ENCODE data around the gene RNF220.

Gene RNF220

DNA sequence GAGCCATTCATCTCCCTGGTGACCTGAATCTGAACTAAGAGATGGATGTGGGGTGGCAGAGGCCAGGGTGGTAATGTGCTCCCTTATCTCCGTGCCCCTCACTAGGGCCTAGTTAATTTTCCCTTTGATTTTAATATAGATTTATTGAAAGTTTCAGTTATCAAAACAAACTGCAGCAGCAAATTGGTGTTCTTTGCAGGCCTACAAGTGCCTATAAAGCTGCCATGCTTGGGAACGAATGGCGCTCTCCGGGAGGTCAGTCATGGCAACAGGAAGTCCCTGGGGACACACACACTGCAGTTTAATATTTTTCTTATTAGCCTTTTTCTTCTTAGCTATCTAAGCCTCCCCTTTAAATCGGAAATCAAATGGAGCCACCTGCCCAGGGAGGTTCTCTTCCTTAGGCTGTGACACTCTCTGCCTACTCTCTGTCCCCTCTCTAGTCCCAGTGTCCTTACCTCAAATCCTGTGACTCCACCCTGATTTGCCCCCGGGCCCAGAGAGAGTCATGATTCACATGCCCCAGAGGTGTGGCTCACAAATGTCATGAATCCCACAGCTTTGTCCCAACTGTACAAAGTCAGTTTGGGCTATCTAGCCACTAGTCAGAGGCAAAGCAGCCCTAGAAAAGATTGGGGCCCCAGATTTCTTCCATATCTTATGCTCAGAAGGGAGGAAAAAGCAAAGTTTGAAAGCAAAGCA, 45.7 kb upstream of the RNF220 start:
- Histone ChIP-seq H3K79me2 (ENCODE audit: control insufficient read depth, low read length) (peaks cover 6% of the 10 kb centered on the region), H3K4me3 (ENCODE audit: low read length) (no peak overlapping the region), H3K9me3 (ENCODE audit: control insufficient read depth, insufficient read depth, low read length) (no peaks in the 10 kb centered on the region), H3K4me2 (ENCODE audit: low read length) (no peak overlapping the region), H3K27ac (ENCODE audit: low read depth, low read length) (no peak overlapping the region), H3K36me3 (ENCODE audit: control insufficient read depth, low read length) (no peaks in the 10 kb centered on the region), H3K9me2 (replicated peaks; ENCODE audit: control insufficient read depth, low read length) (no peaks in the 10 kb centered on the region), H3K27me3 (ENCODE audit: control insufficient read depth, low read length) (no peaks in the 10 kb centered on the region), H4K20me1 (ENCODE audit: control insufficient read depth, insufficient read depth, low read depth, low read length) (no peaks in the 10 kb centered on the region), H3K4me1 (ENCODE audit: control insufficient read depth, low read length) (peaks cover 34% of the 10 kb centered on the region), H3F3A (ENCODE audit: control insufficient read depth, insufficient read depth) (no peaks in the 10 kb centered on the region)
- TF ChIP-seq, protein P1, sequence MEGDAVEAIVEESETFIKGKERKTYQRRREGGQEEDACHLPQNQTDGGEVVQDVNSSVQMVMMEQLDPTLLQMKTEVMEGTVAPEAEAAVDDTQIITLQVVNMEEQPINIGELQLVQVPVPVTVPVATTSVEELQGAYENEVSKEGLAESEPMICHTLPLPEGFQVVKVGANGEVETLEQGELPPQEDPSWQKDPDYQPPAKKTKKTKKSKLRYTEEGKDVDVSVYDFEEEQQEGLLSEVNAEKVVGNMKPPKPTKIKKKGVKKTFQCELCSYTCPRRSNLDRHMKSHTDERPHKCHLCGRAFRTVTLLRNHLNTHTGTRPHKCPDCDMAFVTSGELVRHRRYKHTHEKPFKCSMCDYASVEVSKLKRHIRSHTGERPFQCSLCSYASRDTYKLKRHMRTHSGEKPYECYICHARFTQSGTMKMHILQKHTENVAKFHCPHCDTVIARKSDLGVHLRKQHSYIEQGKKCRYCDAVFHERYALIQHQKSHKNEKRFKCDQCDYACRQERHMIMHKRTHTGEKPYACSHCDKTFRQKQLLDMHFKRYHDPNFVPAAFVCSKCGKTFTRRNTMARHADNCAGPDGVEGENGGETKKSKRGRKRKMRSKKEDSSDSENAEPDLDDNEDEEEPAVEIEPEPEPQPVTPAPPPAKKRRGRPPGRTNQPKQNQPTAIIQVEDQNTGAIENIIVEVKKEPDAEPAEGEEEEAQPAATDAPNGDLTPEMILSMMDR (IDR thresholded peaks at IDR 0.05; ENCODE audit: low read depth, low read length, poor library complexity, severe bottlenecking): no peak
- no peak for TF ChIP-seq EZH2phosphoT487 (IDR thresholded peaks at IDR 0.05; ENCODE audit: borderline replicate concordance, low read length)

DNA sequence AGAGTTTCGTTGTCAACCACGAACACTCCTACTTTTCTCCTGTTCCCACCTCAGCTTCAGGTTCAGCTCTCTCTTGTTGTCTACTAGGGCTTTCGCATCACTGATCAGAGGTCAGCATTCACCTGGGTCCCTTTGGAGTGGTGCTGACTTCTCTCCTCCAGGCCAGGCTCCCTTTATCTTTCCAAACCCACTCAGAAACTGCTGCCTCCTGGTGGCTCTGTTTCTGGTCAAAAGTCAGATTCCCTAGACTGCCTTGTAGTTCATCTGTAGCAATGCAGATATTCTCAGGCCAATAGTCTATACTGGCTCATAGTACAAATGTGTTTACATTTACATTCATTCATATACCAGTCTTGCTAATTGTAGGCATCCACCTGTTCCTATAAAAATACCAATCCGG, 43.6 kb upstream of the RNF220 start:
- H3K79me2 ChIP-seq (ENCODE audit: control insufficient read depth, low read length): no peaks in the 10 kb centered on the region
- no peak overlapping the region for H3K27ac ChIP-seq (ENCODE audit: low read depth, low read length)
- H3K4me2 ChIP-seq (ENCODE audit: low read length): no peak overlapping the region
- H3K4me1 ChIP-seq (ENCODE audit: control insufficient read depth, low read length): peaks cover 25% of the 10 kb centered on the region
- no peaks in the 10 kb centered on the region for H4K20me1 ChIP-seq (ENCODE audit: control insufficient read depth, insufficient read depth, low read depth, low read length)
- H3K9me3 ChIP-seq (ENCODE audit: control insufficient read depth, insufficient read depth, low read length): no peaks in the 10 kb centered on the region
- no peaks in the 10 kb centered on the region for H3F3A ChIP-seq (ENCODE audit: control insufficient read depth, insufficient read depth)
- no peaks in the 10 kb centered on the region for H3K27me3 ChIP-seq (ENCODE audit: control insufficient read depth, low read length)
- H3K4me3 ChIP-seq (ENCODE audit: low read length): no peak overlapping the region
- TF ChIP-seq EZH2phosphoT487 (IDR thresholded peaks at IDR 0.05; ENCODE audit: borderline replicate concordance, low read length): no peak
- TF ChIP-seq, protein P1 (IDR thresholded peaks at IDR 0.05; ENCODE audit: low read depth, low read length, poor library complexity, severe bottlenecking): no peak
- no peaks in the 10 kb centered on the region for H3K9me2 ChIP-seq (replicated peaks; ENCODE audit: control insufficient read depth, low read length)
- H3K36me3 ChIP-seq (ENCODE audit: control insufficient read depth, low read length): no peaks in the 10 kb centered on the region

GRCh38 chr1:44366371-44366975, 38.6 kb upstream of the RNF220 start:
- Histone ChIP-seq H3K27me3 (ENCODE audit: control insufficient read depth, low read length) (peaks cover 3% of the 10 kb centered on the region; the same call in 1 of the 2 replicates), H3K36me3 (ENCODE audit: control insufficient read depth, low read length) (no peaks in the 10 kb centered on the region), H3K4me3 (ENCODE audit: low read length) (no peak overlapping the region), H3K79me2 (ENCODE audit: control insufficient read depth, low read length) (no peaks in the 10 kb centered on the region), H4K20me1 (ENCODE audit: control insufficient read depth, insufficient read depth, low read depth, low read length) (no peaks in the 10 kb centered on the region), H3K4me2 (ENCODE audit: low read length) (no peak overlapping the region), H3K9me3 (ENCODE audit: control insufficient read depth, insufficient read depth, low read length) (no peaks in the 10 kb centered on the region), H3F3A (ENCODE audit: control insufficient read depth, insufficient read depth) (no peaks in the 10 kb centered on the region), H3K27ac (ENCODE audit: low read depth, low read length) (no peak overlapping the region), H3K9me2 (replicated peaks; ENCODE audit: control insufficient read depth, low read length) (no peaks in the 10 kb centered on the region), H3K4me1 (ENCODE audit: control insufficient read depth, low read length) (peaks cover 19% of the 10 kb centered on the region)
- no peak for TF ChIP-seq EZH2phosphoT487 (IDR thresholded peaks at IDR 0.05; ENCODE audit: borderline replicate concordance, low read length)
- TF ChIP-seq, protein P1 (IDR thresholded peaks at IDR 0.05; ENCODE audit: low read depth, low read length, poor library complexity, severe bottlenecking): no peak
